GM21825 (cell line): ENCODE data around the gene GLO1.

Experiments used
- ATAC-seq: cut with Tn5 transposase; IDR thresholded peaks from one replicate; pipeline ENCODE4 v1.9.1; 2021; ENCODE audit warnings: mild to moderate bottlenecking, moderate library complexity; ENCODE audit not compliant: unreplicated experiment

The GLO1 gene

DNA sequence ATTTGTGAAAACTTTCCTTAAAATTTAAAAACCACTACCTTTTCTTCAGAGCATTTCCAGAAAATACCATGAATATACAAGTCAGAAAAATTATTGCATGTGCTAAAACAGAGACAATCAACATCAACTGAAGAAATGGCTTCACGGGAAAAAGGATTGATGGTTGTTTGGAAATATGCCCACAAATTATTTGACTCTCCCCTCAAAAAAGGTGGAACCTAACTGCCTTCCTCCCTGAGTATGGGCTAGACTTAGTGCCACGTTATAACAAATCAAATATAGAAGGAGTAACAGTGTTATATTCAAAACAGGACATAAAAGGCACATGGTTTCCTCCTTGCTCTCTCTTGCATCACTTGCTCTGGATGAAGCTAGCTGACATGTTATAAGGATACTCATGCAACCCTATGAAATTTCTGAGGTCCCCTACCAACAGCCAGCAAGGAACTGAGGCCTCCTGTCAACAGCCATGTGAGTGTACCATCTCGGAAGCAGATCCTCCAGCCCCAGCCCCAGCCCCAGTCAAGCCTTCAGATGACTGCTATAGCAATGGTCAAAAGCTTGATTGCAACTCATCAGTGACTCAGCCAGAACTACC is 71.7 kb downstream of the GLO1 start:
- ATAC-seq, result no peak
